HCT116 (cell line): ENCODE measurements around the gene TTC27. TPM values are rescaled to one million over a fixed set of nuclear protein-coding genes. Genes with fewer than 3 reads are reported as not detected.

Experiments used
- ATAC-seq: fragments of 200-7000 bp; cut with Tn5 transposase; 2 replicates; pipeline ENCODE4 v1.9.1; 2020; ENCODE audit warnings: mild to moderate bottlenecking, moderate library complexity
- BruUV-seq: library from RNA; stranded (reverse); fragments of 400-500 nt; replicated peaks from 2 replicates; lab custom pipeline; 2021; lab: Mats Ljungman, UMichigan
- CTCF ChIA-PET: fragments of 300-600 bp; sonication (Branson Sonifier 250); formaldehyde crosslinking; loops from one replicate; lab custom pipeline; 2021; ENCODE audit warnings: antibody characterized with exemption; lab: Charles Lee
- POLR2A ChIA-PET: fragments of 300-600, 350-600 bp; sonication (Branson Sonifier 250); formaldehyde crosslinking; loops from one replicate; lab custom pipeline; 2021; ENCODE audit warnings: antibody characterized with exemption; lab: Charles Lee
- RAD21 ChIA-PET, 2 experiments: fragments of 300-600 bp; sonication (Branson Sonifier 250); formaldehyde crosslinking; loops; one replicate each; lab custom pipeline; 2023; ENCODE audit warnings: low total read pairs in 2 of 2; ENCODE audit not compliant: uncharacterized antibody in 2 of 2, unreplicated experiment in 2 of 2, low non-redundant PET in 1 of 2; lab: Charles Lee
- DNase-seq: peaks from one replicate; pipeline ENCODE4 v3.0.0-alpha.2; 2010; ENCODE audit warnings: low read depth, low spot score
- H2AFZ ChIP-seq: fragments of 200-600 bp; shearing (Covaris generic), sonication (generic); 2 replicates; pipeline ENCODE4 v1.6.1; 2017; ENCODE audit warnings: low read depth, mixed run types, mixed read lengths, antibody characterized with exemption, low read length; ENCODE audit not compliant: poor library complexity, severe bottlenecking
- H3K27ac ChIP-seq: 2 replicates; pipeline ENCODE4 v1.5.1; 2012; ENCODE audit warnings: low read depth, low read length
- H3K27me3 ChIP-seq: fragments of 200-600 bp; sonication (generic); 2 replicates; pipeline ENCODE4 v1.6.1; 2016; ENCODE audit warnings: mixed run types, low read length, mixed read lengths; ENCODE audit not compliant: insufficient read depth
- H3K36me3 ChIP-seq, 2 experiments: fragments of 200-500 bp in 1 of 2; fragments of 200-600 bp in 1 of 2; sonication (Bioruptor generic) in 1 of 2; sonication (generic) in 1 of 2; 2 replicates each; pipeline versions ENCODE4 v1.5.1 to v1.6.1; 2014 to 2016; ENCODE audit warnings: low read length in 2 of 2, inconsistent platforms in 1 of 2, mixed read lengths in 1 of 2, mixed run types in 1 of 2; ENCODE audit not compliant: insufficient read depth in 2 of 2, control insufficient read depth in 1 of 2
- H3K4me1 ChIP-seq, 2 experiments: fragments of 200-600 bp in 1 of 2; sonication (generic) in 1 of 2; 2 replicates each; pipeline versions ENCODE4 v1.5.1 to v1.6.1; 2012 to 2017; ENCODE audit warnings: low read length in 2 of 2, inconsistent platforms in 1 of 2, mild to moderate bottlenecking in 1 of 2, mixed read lengths in 1 of 2, mixed run types in 1 of 2, moderate library complexity in 1 of 2; ENCODE audit not compliant: insufficient read depth in 2 of 2, control insufficient read depth in 1 of 2
- H3K4me2 ChIP-seq: fragments of 200-600 bp; sonication (generic); 2 replicates; pipeline ENCODE4 v1.6.1; 2017; ENCODE audit warnings: mixed run types, low read length, mixed read lengths
- H3K4me3 ChIP-seq, 2 experiments: fragments of 200-600 bp in 1 of 2; sonication (generic) in 1 of 2; replicated peaks in 1 of 2; 2 replicates each; pipeline ENCODE4 v1.5.1; 2011 to 2016; ENCODE audit warnings: low read length in 2 of 2, control low read depth in 1 of 2, low read depth in 1 of 2, mild to moderate bottlenecking in 1 of 2, mixed read lengths in 1 of 2, mixed run types in 1 of 2
- H3K79me2 ChIP-seq: fragments of 200-600 bp; sonication (generic); 2 replicates; pipeline ENCODE4 v1.6.1; 2017; ENCODE audit warnings: mild to moderate bottlenecking, mixed run types, low read length, moderate library complexity, mixed read lengths; ENCODE audit not compliant: insufficient read depth
- H3K9ac ChIP-seq: fragments of 200-600 bp; sonication (generic); 2 replicates; pipeline ENCODE4 v1.6.1; 2016; ENCODE audit warnings: low read length, mixed read lengths
- H3K9me2 ChIP-seq: fragments of 200-600 bp; sonication (generic), shearing (Covaris generic); 2 replicates; pipeline ENCODE4 v1.6.1; 2017; ENCODE audit warnings: mixed run types, mild to moderate bottlenecking, moderate library complexity; ENCODE audit not compliant: insufficient read depth
- H3K9me3 ChIP-seq, 2 experiments: fragments of 200-500 bp in 1 of 2; fragments of 200-600 bp in 1 of 2; sonication (Bioruptor generic) in 1 of 2; sonication (generic) in 1 of 2; 2 replicates each; pipeline ENCODE4 v1.6.1; 2014 to 2017; ENCODE audit warnings: low read length in 2 of 2, mixed read lengths in 2 of 2, inconsistent platforms in 1 of 2, low read depth in 1 of 2, mild to moderate bottlenecking in 1 of 2, mixed run types in 1 of 2, moderate library complexity in 1 of 2; ENCODE audit not compliant: control insufficient read depth in 1 of 2, insufficient read depth in 1 of 2
- H4K20me1 ChIP-seq: fragments of 200-600 bp; sonication (generic), shearing (Covaris generic); 2 replicates; pipeline ENCODE4 v1.6.1; 2017; ENCODE audit warnings: mixed run types, mild to moderate bottlenecking, moderate library complexity; ENCODE audit not compliant: insufficient read depth
- EGR1 ChIP-seq: IDR thresholded peaks from 2 replicates; pipeline ENCODE4 v1.6.1; 2012; ENCODE audit warnings: low read depth
- ELF1 ChIP-seq: IDR thresholded peaks from 2 replicates; pipeline ENCODE4 v1.6.1; 2012; ENCODE audit warnings: low read depth, borderline replicate concordance
- POLR2A ChIP-seq: IDR thresholded peaks from 2 replicates; pipeline ENCODE4 v1.7.0; 2011; ENCODE audit warnings: borderline replicate concordance; ENCODE audit not compliant: insufficient read depth, insufficient read length; ENCODE audit errors: extremely low read depth
- SP1 ChIP-seq: IDR thresholded peaks from 2 replicates; pipeline ENCODE4 v1.6.1; 2012; ENCODE audit warnings: low read depth
- SRF ChIP-seq: IDR thresholded peaks from 2 replicates; pipeline ENCODE4 v1.6.1; 2012; ENCODE audit warnings: low read depth
- ZBTB33 ChIP-seq: IDR thresholded peaks from 2 replicates; pipeline ENCODE4 v1.6.1; 2011; ENCODE audit warnings: mild to moderate bottlenecking, low read length, moderate library complexity; ENCODE audit not compliant: insufficient replicate concordance; ENCODE audit errors: extremely low read depth
- intact Hi-C: fragments of 100-400 bp; cut with micrococcal nuclease; formaldehyde crosslinking; loops from 2 replicates; pipeline ENCODE4 v1.10.0; 2022
- total RNA-seq: library from RNA; stranded (reverse); gene quantifications from one replicate; pipeline ENCODE4 v1.2.1, GENCODE V29; 2021; ENCODE audit not compliant: unreplicated experiment

Gene TTC27
- total RNA-seq, 1 experiment from 2014 or later = 24.4 TPM

DNA sequence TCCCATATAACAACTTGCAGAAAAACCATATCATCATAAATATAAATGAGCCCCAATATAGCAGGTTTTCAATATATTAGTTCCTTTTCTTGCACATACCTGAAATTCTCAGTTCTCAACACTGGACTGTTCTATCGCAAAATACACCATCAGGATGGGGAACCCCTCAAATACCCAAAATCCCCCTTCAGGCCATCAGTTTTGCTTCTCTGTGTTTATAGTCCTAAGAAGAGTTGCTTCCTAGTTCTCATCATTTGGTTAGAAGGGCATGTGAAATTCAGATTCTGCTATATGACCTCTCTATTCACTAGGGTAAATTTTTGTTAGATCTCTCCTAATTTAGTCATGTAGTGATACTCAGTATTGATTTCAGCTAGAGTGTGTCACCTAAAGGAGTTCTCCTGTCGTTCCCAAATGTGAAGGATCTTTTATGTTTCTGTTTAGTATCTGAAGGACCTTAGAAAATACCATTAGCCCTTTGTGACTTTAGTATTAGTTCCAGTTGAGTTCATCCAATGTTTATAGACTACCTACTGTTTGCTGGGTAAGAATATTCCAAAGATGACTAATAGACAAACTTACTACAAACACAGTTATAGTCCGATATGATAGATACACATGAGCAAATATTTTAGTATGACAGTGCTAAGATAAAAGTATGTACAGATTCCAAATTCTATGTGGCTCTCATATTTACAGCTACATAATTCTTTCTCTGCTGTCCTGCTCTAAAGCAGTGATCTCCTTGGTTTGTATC lies 115.8 kb downstream of the TTC27 start (continued):
- TF ChIP-seq POLR2A = no peak
- TF ChIP-seq EGR1 = no peak
- no peak for TF ChIP-seq ELF1
- no peak for TF ChIP-seq SP1
- no peak for TF ChIP-seq ZBTB33

DNA sequence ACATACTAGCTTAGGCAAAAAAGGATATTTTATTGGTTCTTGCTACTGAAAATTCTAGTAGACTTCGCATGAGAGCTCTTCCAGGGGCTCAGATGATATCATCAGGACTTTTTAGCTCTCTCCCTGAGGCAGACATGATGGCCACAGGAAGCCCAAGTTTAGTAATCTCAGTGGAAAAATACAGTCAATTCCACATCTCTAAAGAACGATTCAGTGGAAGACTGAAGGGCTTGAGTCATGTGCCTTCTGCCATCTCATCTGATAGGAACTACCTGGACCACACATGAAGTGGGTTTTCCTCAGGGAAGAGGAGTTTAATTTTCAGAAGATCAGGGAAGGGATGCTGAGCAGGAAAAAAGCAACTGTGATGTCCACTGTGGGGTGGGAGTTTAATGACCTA lies 117.3 kb downstream of the TTC27 start:
- no TSS peak for BruUV-seq

More for the DNA sequence above, 117.3 kb downstream of the TTC27 start:
- Histone ChIP-seq H3K27ac (no peak overlapping the region), H3K9ac (no peak overlapping the region), H2AFZ (no peak overlapping the region), H3K9me2 (no peaks in the 10 kb centered on the region), H3K9me3 (no peaks in the 10 kb centered on the region), H3K4me1 (no peaks in the 10 kb centered on the region), H4K20me1 (no peaks in the 10 kb centered on the region), H3K4me3 (no peak overlapping the region), H3K4me2 (no peak overlapping the region), H3K36me3 (no peaks in the 10 kb centered on the region), H3K79me2 (no peaks in the 10 kb centered on the region), H3K27me3 (no peaks in the 10 kb centered on the region)
- DNase-seq (no peak), ATAC-seq (no peak)
- intact Hi-C loops = no loop called here
- RAD21 ChIA-PET = no interaction called here
- no peak for TF ChIP-seq SRF
- CTCF ChIA-PET = no interaction called here
- POLR2A ChIA-PET = no interaction called here
